HL-60 (cell line): ENCODE data around the gene FMN1.

Source experiments
- DNase-seq, 2 experiments: peaks; one replicate each; pipeline ENCODE4 v3.0.0-alpha.2; 2010 to 2020; ENCODE audit warnings: low read depth in 1 of 2, low spot score in 1 of 2
- H3K27ac ChIP-seq: fragments of 250-450 bp; sonication (Bioruptor Pico); replicated peaks from 2 replicates; pipeline ENCODE4 v1.5.1; 2020; ENCODE audit warnings: mild to moderate bottlenecking, moderate library complexity
- H3K27me3 ChIP-seq: fragments of 250-450 bp; sonication (Bioruptor Pico); 2 replicates; pipeline ENCODE4 v1.5.1; 2021; ENCODE audit warnings: mild to moderate bottlenecking, moderate library complexity; ENCODE audit not compliant: insufficient read depth, poor library complexity, severe bottlenecking
- H3K4me3 ChIP-seq: replicated peaks from 2 replicates; pipeline ENCODE4 v1.5.1; 2011; ENCODE audit warnings: mild to moderate bottlenecking, control low read depth, low read length; ENCODE audit not compliant: insufficient read depth
- GABPA ChIP-seq: IDR thresholded peaks from 2 replicates; pipeline ENCODE4 v1.6.1; 2012; ENCODE audit warnings: low read depth
- POLR2AphosphoS5 ChIP-seq: IDR thresholded peaks from 2 replicates; pipeline ENCODE4 v1.6.1; 2012; ENCODE audit warnings: low read depth
- SPI1 ChIP-seq: IDR thresholded peaks from 2 replicates; pipeline ENCODE4 v1.6.1; 2012; ENCODE audit warnings: low read depth, mild to moderate bottlenecking, borderline replicate concordance
- TF ChIP-seq, protein P1 (sequence below): IDR thresholded peaks from one replicate; pipeline ENCODE4 v1.5.1; 2011; ENCODE audit warnings: low read length, control low read depth, inconsistent platforms; ENCODE audit not compliant: insufficient read depth
- TF ChIP-seq, protein P2 (sequence below): IDR thresholded peaks from 2 replicates; pipeline ENCODE4 v1.6.1; 2012; ENCODE audit warnings: low read depth; ENCODE audit not compliant: insufficient replicate concordance

Gene FMN1

GRCh38 chr15:33046329-33046728 lies 148.2 kb downstream of the FMN1 start:
- Histone ChIP-seq H3K4me3 (no peak overlapping the region), H3K27ac (no peak overlapping the region), H3K27me3 (no peaks in the 10 kb centered on the region)
- DNase-seq, result no peak
- TF ChIP-seq, protein P1, sequence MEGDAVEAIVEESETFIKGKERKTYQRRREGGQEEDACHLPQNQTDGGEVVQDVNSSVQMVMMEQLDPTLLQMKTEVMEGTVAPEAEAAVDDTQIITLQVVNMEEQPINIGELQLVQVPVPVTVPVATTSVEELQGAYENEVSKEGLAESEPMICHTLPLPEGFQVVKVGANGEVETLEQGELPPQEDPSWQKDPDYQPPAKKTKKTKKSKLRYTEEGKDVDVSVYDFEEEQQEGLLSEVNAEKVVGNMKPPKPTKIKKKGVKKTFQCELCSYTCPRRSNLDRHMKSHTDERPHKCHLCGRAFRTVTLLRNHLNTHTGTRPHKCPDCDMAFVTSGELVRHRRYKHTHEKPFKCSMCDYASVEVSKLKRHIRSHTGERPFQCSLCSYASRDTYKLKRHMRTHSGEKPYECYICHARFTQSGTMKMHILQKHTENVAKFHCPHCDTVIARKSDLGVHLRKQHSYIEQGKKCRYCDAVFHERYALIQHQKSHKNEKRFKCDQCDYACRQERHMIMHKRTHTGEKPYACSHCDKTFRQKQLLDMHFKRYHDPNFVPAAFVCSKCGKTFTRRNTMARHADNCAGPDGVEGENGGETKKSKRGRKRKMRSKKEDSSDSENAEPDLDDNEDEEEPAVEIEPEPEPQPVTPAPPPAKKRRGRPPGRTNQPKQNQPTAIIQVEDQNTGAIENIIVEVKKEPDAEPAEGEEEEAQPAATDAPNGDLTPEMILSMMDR, result no peak
- TF ChIP-seq GABPA (no peak), SPI1 (no peak), POLR2AphosphoS5 (no peak)
- TF ChIP-seq, protein P2, sequence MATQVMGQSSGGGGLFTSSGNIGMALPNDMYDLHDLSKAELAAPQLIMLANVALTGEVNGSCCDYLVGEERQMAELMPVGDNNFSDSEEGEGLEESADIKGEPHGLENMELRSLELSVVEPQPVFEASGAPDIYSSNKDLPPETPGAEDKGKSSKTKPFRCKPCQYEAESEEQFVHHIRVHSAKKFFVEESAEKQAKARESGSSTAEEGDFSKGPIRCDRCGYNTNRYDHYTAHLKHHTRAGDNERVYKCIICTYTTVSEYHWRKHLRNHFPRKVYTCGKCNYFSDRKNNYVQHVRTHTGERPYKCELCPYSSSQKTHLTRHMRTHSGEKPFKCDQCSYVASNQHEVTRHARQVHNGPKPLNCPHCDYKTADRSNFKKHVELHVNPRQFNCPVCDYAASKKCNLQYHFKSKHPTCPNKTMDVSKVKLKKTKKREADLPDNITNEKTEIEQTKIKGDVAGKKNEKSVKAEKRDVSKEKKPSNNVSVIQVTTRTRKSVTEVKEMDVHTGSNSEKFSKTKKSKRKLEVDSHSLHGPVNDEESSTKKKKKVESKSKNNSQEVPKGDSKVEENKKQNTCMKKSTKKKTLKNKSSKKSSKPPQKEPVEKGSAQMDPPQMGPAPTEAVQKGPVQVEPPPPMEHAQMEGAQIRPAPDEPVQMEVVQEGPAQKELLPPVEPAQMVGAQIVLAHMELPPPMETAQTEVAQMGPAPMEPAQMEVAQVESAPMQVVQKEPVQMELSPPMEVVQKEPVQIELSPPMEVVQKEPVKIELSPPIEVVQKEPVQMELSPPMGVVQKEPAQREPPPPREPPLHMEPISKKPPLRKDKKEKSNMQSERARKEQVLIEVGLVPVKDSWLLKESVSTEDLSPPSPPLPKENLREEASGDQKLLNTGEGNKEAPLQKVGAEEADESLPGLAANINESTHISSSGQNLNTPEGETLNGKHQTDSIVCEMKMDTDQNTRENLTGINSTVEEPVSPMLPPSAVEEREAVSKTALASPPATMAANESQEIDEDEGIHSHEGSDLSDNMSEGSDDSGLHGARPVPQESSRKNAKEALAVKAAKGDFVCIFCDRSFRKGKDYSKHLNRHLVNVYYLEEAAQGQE, result no peak

DNA sequence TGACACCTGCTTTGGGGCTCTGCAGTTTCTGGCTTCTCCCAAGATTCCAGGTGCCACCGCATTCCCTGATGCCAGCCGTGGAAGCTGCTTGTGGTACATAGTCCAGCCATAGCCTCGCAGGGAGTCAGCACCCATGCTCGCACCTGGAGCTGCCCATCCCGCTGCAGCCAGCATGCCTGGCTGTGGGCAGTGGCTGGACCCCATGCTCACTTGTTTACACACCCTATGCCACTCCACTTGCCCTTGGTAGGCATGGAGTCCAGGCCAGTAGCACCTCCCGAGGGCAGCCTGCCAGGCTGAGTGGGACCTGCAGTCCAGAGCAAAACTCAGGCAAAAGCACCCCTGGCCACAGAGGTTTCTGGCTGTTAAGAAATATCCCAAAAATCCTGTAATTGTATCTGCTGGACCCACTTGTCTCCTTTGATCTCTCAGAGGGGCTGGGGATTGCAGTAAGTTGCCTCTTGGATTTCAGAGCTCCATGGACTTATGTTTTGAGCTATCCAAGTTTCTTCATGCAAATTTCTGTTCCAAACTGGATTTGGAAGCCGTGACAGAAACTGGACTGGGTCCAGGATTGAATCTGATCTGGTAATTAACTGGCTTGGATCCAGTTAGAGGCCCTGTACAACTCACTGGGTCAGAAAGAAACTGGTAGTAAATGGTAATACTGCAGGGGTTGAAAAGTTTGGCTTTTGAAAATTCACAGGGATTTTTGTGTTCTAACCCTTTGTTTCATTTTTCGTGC lies 149.3 kb downstream of the FMN1 start:
- DNase-seq, result no peak

DNA sequence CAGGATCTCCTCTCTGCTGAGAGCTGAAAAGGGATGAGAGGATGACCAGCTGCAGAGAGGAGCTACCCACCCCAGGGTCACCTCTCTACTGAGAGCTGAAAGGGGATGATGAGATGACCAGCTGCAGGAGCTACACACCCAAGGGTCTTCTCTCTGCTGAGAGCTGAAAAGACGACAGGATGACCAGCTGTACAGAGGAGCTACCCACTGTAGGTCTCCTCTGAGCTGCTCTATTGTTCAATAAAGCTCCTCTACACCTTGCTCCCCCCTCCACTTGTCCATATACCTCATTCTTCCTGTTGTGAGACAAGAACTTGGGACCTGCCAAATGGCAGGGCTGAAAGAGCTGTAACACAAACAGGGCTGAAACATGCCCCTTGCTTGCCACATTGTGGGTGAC lies 149.9 kb downstream of the FMN1 start:
- DNase-seq, result no peak
- no peak overlapping the region for H3K27ac ChIP-seq

More for the DNA sequence above, 149.3 kb downstream of the FMN1 start:
- TF ChIP-seq POLR2AphosphoS5 (no peak), SPI1 (no peak), GABPA (no peak)
- TF ChIP-seq, protein P1, result no peak
- TF ChIP-seq, protein P2, result no peak
- Histone ChIP-seq H3K4me3 (no peak overlapping the region), H3K27me3 (no peaks in the 10 kb centered on the region), H3K27ac (no peak overlapping the region)

More for the DNA sequence above, 149.9 kb downstream of the FMN1 start:
- TF ChIP-seq SPI1, result no peak
- no peak for TF ChIP-seq POLR2AphosphoS5
- no peak for TF ChIP-seq GABPA
- TF ChIP-seq, protein P1, result no peak
- TF ChIP-seq, protein P2, result no peak
- no peaks in the 10 kb centered on the region for H3K27me3 ChIP-seq
- H3K4me3 ChIP-seq, result no peak overlapping the region
